Cerebellar cortex (tissue), 1 donor: ENCODE data around the gene DNAH3.
"Not testable (repeated sequence)": the region's sequence is repeated elsewhere in the genome, so short reads cannot be mapped to it uniquely, and the experiment has no call there.

Experiments used
- DNase-seq: peaks from one replicate; pipeline ENCODE4 v3.0.0-alpha.2; 2015; ENCODE audit warnings: low spot score

Gene DNAH3, protein sequence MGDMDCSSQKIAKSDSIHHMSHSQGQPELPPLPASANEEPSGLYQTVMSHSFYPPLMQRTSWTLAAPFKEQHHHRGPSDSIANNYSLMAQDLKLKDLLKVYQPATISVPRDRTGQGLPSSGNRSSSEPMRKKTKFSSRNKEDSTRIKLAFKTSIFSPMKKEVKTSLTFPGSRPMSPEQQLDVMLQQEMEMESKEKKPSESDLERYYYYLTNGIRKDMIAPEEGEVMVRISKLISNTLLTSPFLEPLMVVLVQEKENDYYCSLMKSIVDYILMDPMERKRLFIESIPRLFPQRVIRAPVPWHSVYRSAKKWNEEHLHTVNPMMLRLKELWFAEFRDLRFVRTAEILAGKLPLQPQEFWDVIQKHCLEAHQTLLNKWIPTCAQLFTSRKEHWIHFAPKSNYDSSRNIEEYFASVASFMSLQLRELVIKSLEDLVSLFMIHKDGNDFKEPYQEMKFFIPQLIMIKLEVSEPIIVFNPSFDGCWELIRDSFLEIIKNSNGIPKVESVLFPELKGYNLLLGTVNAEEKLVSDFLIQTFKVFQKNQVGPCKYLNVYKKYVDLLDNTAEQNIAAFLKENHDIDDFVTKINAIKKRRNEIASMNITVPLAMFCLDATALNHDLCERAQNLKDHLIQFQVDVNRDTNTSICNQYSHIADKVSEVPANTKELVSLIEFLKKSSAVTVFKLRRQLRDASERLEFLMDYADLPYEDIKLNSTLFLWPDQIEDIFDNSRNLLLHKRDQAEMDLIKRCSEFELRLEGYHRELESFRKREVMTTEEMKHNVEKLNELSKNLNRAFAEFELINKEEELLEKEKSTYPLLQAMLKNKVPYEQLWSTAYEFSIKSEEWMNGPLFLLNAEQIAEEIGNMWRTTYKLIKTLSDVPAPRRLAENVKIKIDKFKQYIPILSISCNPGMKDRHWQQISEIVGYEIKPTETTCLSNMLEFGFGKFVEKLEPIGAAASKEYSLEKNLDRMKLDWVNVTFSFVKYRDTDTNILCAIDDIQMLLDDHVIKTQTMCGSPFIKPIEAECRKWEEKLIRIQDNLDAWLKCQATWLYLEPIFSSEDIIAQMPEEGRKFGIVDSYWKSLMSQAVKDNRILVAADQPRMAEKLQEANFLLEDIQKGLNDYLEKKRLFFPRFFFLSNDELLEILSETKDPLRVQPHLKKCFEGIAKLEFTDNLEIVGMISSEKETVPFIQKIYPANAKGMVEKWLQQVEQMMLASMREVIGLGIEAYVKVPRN (N-terminal part only)

DNA sequence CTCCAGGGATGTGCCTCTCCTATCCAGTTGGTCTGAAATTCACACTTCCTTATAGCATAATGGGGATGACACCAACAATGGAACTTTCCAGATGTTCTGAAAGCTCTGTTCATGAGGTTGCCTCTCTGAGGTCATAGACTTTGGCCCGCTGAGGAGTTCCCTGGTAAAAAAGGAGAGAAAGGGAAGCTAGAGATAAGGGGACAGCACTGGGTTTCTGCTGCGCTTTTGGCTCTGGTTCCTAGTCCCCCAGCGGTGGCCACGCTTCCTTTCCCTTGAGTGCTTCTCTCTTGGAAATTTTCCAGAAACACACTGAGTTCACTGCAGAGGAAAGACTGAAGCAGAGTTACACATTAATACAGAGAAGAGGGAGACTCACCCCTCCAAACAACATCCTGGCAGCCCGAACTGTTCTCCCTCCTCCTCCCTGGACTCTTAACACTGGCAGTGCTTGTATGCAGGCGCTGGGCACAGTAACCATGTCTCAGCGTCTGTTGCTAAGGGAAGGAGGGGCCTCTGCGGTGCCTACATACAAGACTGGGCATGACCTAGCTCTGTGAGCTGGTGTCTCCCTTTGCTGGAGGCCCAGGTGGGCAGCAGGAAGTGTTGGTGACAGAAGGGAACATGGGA, at the start of gene DNAH3:
Gene DNAH3, minus strand, starts transcription at position 472 of the 627 bp plus-strand sequence. CDS start 527 bp downstream, outside the sequence.
- no peak for DNase-seq

DNA sequence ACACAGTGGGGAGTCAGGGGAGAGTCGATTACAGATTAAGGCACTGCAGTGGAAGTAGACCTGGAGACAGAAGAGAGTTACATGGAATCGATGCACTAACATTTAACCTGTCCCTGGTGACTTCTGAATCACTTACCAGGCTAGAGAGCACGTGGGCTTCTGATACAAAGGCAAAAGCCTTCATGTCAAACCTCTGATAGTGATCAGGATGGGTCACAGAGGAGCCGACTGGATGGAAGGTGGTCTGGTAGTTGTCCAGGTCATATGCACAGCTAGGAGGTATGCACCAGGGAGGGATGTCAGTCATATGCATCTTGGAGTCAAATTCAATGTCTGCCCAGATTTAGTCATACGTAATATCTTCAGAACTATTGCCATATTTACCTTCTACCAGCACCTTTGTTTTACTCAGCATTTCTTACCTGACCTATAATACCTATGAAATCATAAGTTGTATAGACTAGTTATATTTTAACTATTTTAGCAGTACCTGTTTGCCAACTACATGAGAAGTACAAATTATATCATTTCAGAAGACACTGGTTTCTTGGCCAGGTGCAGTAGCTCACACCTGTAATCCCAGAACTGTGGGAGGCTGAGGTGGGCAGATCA, 49.1 kb upstream of the DNAH3 start:
- no peak for DNase-seq

DNA sequence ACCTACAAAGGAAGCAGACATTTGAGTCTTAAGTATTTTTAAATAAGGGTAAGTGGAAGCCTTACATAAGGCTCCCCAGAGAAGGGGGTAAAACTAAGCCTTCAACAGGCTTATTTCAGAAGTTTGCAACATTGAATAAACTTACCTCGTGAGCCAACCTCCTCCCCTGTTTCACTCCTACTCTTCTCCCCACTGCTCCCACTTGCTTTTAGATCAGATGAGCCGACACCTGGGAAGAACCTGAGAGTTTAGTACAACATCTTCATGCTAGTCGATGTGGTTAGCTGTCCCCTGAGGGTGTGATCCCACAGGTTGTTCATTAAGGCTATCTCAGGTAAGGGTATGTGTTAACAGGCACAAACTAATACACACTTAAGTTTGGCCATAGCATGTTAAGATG, 47.0 kb upstream of the DNAH3 start:
- DNase-seq: no peak

DNA sequence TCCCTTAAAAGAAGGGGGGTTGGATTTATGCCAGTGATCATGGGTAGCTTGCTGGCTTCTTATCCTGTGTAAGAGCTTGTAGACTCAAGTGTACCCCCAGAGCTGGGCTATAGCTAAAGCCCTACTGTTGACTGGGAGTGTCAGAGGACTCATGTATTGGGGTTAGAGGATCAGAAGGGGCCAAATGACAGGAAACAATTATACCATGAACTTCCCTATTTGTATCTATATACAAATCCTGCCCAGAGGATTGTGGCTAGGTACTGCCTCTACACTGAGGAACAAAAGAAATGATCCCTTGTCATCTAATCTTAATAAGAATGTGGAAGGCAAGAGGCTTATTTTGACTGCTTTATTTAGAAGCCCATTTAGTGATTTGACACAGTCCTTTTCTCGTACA, 46.5 kb upstream of the DNAH3 start:
- DNase-seq: no peak

DNA sequence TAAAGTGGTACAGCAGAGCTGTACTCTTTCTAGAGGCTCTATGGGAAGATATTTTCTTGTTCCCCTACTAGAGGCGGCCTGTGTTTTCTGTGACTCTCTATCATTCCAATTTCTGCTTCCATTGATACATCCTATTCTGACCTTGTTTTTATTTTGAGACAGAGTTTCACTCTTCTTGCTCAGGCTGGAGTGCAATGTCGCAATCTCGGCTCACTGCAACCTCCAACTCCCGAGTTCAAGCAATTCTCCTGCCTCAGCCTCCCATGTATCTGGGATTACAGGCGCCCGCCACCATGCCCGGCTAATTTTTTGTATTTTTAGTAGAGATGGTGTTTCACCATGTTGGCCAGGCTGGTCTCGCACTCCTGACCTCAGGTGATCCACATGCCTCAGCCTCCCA, 44.7 kb upstream of the DNAH3 start:
- not testable (repeated sequence) for DNase-seq

DNA sequence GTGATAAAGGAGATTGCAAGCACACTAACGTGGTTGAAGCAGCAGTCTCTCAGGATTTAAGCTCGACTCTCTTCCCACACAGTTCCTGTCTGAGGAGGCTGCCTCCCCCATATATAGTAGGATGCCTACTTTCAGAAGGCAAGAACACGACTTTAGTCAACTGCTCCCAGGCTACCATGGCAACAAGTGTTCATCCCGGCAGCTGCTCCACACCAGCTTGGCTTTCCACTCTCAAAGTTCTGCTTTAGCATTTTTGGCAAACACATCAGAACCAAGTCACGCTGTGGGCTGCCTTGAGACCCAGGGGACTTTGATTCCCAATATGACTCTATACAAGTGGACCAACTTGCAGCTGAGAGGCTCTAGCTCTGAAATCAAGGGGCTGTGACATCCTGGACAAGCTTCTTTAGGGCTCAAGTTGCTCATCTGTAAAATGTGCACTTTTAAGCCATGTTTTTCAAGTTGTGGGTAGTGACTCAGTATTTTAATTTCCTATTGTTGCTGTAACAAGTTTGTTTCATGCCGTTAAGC, 44.2 kb upstream of the DNAH3 start:
- no peak for DNase-seq

DNA sequence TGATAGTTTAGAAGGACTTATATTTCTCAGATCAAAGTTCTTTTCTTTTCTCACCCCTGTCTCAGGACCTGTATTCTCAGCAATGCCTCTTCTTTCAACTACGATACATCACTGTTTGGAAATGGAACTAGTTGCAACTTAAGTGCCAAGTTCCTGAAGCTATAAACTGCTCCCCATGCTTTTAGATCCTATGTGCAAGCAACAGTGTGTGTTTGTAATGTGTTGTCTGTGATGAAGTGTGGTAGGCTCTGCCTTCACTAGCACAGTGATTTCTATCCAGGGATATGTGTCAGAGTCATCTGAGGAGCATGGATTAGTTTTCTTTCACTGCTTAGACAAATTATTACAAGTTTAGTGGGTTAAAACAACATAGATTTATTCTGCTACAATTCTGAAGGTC, 42.3 kb upstream of the DNAH3 start:
- DNase-seq: no peak

DNA sequence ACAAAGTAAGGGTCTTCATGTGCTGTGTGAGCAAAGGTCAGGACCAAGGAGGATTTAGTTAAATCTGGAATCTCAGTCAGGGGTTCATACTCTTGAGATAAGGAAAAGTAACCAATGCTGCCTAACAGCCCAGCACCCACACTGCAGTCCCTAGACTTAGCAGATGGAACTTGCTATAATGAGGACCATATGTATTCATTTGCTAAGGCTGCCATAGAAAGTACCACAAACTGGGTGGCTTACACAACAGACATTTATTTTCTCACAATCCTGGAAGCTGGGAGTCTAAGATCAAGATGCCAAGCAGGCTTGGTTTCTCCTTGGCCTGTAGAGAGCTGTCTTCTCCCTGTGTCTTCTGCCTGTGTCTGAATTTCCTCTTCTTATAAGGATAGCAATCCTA, 40.0 kb upstream of the DNAH3 start:
- DNase-seq: no peak

DNA sequence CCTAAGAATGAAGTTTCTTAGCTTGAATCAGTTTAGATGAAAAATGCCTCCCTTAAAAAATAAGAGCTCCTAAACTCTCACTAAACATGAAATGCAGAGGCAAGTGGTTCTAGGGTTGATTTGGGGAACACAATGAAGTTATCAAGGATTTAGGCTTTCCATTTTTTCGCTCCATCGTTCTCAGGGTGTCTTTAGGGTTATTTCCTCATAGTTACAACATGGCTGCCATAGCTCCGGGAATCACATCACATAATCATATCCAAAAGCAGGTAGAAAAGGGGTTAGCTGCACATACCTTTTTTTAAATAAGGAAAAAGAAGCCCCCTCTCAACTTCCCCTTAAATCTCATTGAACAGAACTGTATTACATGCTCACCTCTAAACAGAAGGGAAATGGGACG, 39.4 kb upstream of the DNAH3 start:
- DNase-seq: no peak

DNA sequence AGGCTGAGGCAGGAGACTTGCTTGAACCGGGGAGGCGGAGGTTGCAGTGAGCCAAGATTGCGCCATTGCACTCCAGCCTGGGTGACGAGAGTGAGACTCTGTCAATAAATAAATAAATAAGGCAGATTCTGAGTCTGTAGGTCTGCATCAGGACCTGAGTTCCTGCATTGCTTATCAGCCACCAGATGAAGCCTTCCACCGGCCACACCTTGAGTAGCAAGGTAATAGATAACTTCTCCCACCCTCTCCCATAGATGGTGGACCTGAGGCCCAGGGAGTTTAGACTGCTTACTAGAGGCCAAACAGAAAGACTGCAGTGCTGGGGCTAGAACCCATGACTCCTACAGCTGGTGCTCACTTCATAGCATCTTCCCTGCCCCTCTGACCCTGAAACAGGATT, 38.7 kb upstream of the DNAH3 start:
- no peak for DNase-seq

DNA sequence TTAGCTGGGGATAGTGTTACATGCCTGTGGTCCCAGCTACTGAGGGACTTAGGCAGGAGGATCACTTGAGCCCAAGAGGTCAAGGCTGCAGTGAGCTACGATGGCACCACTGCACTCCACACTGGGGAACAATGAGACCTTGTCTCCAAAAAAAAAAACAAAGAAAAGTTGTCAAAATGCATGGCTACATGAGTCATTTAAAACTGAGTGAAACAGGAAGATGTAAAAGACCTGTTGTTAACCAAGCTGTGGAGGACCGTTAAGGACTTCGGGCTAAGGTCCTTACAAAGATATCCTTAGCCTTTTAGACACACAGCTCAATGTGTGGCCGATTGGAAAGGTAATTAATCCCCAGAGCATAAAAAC, 35.7 kb upstream of the DNAH3 start:
- no peak for DNase-seq

DNA sequence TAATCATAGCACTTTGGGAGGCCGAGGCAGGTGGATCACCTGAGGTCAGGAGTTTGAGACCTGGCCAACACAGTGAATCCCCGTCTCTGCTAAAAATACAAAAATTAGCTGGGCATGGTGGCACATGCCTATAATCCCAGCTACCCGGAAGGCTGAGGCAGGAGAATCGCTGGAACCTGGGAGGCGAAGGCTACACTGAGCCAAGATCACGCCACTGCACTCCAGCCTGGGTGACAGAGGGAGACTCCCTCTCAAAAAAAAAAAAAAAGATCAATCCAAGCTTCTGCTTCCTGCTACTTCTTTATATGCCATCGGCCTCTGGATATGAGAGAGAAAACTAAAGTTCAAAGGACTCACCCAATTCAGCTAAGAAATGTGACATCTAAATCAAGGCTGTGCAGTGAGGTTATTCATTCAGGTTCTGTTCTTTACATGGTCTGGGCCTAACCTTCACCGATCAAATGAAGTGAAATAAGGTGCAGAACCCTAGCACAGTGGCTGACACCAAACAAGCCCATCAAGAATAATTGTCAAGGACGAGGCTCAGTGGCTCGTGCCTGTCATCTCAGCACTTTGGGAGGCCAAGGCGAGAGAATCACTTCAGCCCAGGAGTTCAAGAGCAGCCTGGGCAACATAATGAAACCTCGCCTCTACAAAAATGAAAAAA, 35.1 kb upstream of the DNAH3 start:
- DNase-seq: no peak

DNA sequence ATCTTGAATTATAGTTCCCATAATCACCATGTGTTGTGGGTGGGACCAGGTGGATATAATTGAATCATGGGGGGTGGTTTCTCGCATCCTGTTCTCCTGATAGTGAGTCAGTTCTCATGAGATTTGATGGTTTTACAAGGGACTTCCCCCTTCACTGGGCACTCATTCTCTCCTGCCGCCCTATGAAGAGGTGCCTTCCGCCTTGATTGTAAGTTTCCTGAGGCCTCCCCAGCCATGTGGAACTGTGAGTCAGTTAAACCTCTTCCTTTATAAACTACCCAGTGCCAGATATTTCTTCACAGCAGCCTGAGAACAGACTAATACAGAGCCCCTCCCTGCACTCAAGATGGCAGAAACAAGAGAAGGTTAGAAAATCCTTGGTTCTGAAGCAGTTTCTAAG, 34.2 kb upstream of the DNAH3 start:
- DNase-seq: no peak

DNA sequence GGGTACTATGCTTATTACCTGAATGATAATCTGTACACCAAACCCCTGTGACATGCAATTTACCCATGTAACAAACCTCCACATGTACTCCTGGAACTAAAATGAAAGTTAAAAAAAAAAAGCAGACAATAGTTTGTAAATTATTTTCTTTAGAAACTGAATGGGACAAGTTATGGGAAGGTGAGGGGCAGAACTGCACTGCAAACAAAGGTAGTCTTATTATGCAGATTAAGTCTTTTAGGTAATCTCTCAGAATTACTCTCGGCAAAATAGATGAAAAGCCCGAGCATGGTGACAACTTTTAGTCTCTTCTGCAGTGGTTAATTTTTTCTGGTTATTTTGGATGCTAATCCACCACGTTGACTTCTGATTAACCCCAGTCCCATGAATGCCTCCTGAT, 33.3 kb upstream of the DNAH3 start:
- no peak for DNase-seq

DNA sequence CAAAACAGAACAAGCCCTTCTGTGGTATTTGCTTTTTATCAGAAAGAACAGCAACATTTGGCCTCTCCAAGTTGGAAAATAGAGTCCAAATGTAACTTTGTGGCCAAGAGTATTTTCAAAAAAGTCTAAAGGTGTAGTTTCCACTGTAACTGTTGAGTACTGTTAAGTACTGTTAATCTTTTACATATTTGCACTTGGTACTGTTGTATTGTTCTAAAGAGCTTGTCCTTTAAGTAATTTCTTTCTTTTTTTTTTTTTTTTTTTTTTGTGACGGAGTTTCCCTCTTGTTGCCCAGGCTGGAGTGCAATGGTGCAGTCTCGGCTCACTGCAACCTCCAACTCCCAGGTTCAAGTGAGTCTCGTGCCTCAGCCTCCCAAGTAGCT, 29.3 kb upstream of the DNAH3 start:
- DNase-seq: no peak

DNA sequence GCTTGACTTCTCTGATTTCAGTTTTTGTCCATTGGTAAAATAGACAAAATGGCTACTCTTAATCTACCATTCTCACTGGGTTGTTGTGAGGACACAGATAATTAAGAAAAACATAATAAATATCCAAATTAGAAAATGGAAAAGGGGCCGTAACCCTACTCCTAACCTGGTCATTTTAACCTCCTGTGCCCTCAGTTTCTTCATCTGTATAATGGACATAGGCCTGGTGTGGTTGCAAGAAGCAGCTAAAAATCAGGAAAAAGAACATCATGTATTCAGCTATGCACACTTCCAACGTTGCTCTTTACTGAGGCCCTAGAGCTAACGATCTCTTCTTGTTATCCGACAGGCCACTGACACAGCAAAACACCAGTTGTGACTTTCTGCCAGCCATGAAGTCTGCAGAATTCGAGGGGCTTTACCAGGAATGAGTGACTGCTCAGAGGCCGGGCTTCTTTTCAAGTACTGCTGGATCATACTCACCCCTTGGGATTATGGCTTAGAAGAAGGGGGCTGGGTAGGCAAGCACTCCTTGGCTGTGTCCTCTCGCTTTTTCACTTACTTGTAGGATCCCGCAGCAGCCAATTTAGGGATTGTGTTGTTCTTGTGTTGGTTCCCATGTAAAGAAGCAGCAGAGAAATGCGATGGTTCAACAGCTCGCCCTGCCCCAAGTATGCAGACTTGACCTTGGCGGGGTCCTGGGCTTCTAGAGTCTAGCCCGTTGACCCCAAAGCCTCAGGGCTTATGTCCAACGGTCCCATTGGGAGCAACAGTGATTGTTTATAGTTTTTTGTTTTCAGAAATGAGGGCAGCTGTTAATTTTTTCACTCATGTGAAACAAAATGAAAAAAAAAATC, 28.7 kb upstream of the DNAH3 start:
- DNase-seq: no peak

DNA sequence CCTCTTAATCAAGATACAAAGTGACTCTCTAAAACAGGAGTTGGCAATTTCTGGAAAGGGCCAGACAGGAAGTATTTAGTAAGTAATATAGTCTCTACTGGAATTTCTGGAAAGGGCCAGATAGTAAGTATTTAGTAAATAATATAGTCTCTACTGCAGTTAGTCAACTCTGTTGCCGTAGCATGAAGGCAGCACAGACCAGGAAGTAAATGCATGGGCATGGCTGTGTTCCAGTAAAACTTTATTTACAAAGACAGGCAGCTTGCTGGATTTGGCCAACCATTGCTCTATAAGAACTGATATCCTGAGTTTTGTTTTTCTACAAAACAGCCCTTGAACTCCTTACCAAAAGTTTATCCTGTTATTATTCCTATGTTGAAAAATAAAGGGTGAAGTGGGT, 24.8 kb upstream of the DNAH3 start:
- no peak for DNase-seq

DNA sequence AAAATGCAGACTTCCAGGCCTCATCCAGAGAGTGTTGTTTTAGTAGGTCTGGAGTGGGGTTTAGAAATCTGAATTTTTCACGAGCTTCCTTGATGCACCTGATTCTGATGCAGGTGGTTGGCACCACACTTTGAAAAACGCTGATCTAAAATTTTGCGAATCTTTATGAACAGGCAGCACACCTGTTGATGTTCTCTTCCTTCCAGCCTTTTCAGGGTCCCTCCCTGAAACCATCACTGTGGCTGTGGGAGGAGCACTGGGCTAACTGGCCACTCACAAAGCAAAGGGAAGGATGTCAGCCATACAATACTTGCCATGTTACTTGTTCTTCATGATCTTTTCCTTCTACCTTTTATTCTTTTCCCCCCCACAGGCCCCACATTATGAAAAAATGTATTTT, 22.0 kb upstream of the DNAH3 start:
- DNase-seq: no peak

DNA sequence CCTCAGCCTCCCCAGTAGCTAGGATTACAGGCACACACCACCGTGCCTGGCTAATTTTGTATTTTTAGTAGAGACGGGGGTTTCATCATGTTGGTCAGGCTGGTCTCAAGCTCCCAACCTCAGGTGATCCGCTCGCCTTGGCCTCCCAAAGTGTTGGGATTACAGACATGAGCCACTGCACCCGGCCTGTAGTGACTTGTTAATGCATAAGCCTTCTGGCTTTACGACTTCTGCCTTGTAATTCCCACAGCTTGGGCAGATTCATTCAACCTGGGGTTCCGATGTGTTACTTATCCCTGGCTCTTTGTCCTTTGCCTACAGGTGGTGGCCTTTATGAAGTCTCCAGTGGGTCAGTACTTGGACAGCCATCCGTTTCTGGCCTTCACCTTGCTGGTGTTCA, 19.5 kb upstream of the DNAH3 start:
- not testable (repeated sequence) for DNase-seq
